Ascending aorta (tissue), 2 donors: Measurements from ENCODE around the gene POU2F1. TPM values are rescaled to one million over a fixed set of nuclear protein-coding genes. Genes with fewer than 3 reads are reported as not detected.

Experiments
- DNase-seq, 2 donors: peaks; one replicate each; pipeline ENCODE4 v3.0.0-alpha.2; 2019; ENCODE audit warnings: low spot score in 2 of 2
- H3K27ac ChIP-seq, 2 donors: fragments of 200-600 bp; sonication (generic); one replicate each; pipeline ENCODE4 v1.5.1; 2016 to 2017; ENCODE audit warnings: mild to moderate bottlenecking in 1 of 2
- H3K27me3 ChIP-seq: fragments of 200-600 bp; sonication (generic); one replicate; pipeline ENCODE4 v1.5.1; 2017
- H3K36me3 ChIP-seq, 2 donors: fragments of 200-600 bp; sonication (generic); one replicate each; pipeline ENCODE4 v1.5.1; 2016
- H3K4me1 ChIP-seq, 2 donors: fragments of 200-600 bp; sonication (generic); one replicate each; pipeline ENCODE4 v1.5.1; 2016 to 2017; ENCODE audit warnings: mild to moderate bottlenecking in 1 of 2
- H3K4me3 ChIP-seq, 2 donors: fragments of 200-600 bp; sonication (generic); one replicate each; pipeline ENCODE4 v1.5.1; 2016 to 2017; ENCODE audit warnings: mild to moderate bottlenecking in 1 of 2
- H3K9me3 ChIP-seq, 2 donors: fragments of 200-600 bp; sonication (generic); one replicate each; pipeline ENCODE4 v1.5.1; 2016
- CTCF ChIP-seq, 3 experiments: fragments of 200-600 bp in 2 of 3; fragments of 450-650 bp in 1 of 3; sonication (generic) in 2 of 3; IDR thresholded peaks; one replicate each; pipeline ENCODE4 v1.5.1; 2016 to 2019; ENCODE audit warnings: antibody characterized with exemption in 3 of 3, mild to moderate bottlenecking in 1 of 3, moderate library complexity in 1 of 3
- intact Hi-C: fragments of 100-400 bp; cut with DNase I; formaldehyde crosslinking; loops from one replicate; pipeline ENCODE4 v1.15.1; 2023
- total RNA-seq: library from RNA; depleted of rRNA; stranded (reverse); fragments of >200 nt; gene quantifications from one replicate; pipeline ENCODE4 v1.1.0, GENCODE V29; 2016

Gene POU2F1
- total RNA-seq, 1 donor from 2014 or later = 3.0 TPM

- no peak for TF ChIP-seq CTCF (IDR thresholded peaks at IDR 0.05)
- Histone ChIP-seq H3K27me3 (no peaks in the 10 kb centered on the region), H3K27ac (peak overlapping the region; percentile 88 to 91), H3K4me3 (peak overlapping the region in 1 of 2 donors; percentile 82), H3K9me3 (no peaks in the 10 kb centered on the region), H3K4me1 (peaks cover 0 to 4% of the 10 kb centered on the region in 2 donors), H3K36me3 (no peaks in the 10 kb centered on the region)
- intact Hi-C loops = loop anchor here (5.0 to 10.0 kb wide), 5 partner anchors 76 to 612 kb away; partner anchors contain the start of gene CREG1
- no peak for DNase-seq
Observed at GRCh38 chr1:167456524-167456923, 235.8 kb downstream of the POU2F1 start.

- DNase-seq = no peak
Observed at GRCh38 chr1:167456926-167457325, 236.2 kb downstream of the POU2F1 start.

GRCh38 chr1:167457936-167458584 lies 237.4 kb downstream of the POU2F1 start:
- H3K27me3 ChIP-seq = no peaks in the 10 kb centered on the region
- intact Hi-C loops = loop anchor here (5.0 to 10.0 kb wide), 5 partner anchors 74 to 613 kb away; partner anchors contain the start of gene CREG1

More at GRCh38 chr1:167456926-167457325, 236.2 kb downstream of the POU2F1 start:
- TF ChIP-seq CTCF (IDR thresholded peaks at IDR 0.05) = no peak
- H3K36me3 ChIP-seq = no peaks in the 10 kb centered on the region
- peaks cover 0 to 4% of the 10 kb centered on the region in 2 donors for H3K4me1 ChIP-seq
- no peaks in the 10 kb centered on the region for H3K27me3 ChIP-seq
- H3K27ac ChIP-seq = no peak overlapping the region
- no peak overlapping the region for H3K4me3 ChIP-seq
- intact Hi-C loops = loop anchor here (5.0 to 10.0 kb wide), 5 partner anchors 75 to 612 kb away; partner anchors contain the start of gene CREG1
- no peaks in the 10 kb centered on the region for H3K9me3 ChIP-seq

GRCh38 chr1:167460836-167461235 lies 240.2 kb downstream of the POU2F1 start:
- H3K9me3 ChIP-seq = no peaks in the 10 kb centered on the region

More at GRCh38 chr1:167457936-167458584, 237.4 kb downstream of the POU2F1 start:
- no peak for TF ChIP-seq CTCF (IDR thresholded peaks at IDR 0.05)
- DNase-seq = no peak
- Histone ChIP-seq H3K36me3 (no peaks in the 10 kb centered on the region), H3K9me3 (no peaks in the 10 kb centered on the region), H3K4me1 (peaks cover 0 to 4% of the 10 kb centered on the region in 2 donors), H3K4me3 (no peak overlapping the region), H3K27ac (no peak overlapping the region)

GRCh38 chr1:167462341-167462740 lies 241.7 kb downstream of the POU2F1 start:
- no peak for TF ChIP-seq CTCF (IDR thresholded peaks at IDR 0.05)
- no peaks in the 10 kb centered on the region for H3K36me3 ChIP-seq
- no peaks in the 10 kb centered on the region for H3K9me3 ChIP-seq
- H3K27me3 ChIP-seq = no peaks in the 10 kb centered on the region
- no peak overlapping the region for H3K27ac ChIP-seq
- no peaks in the 10 kb centered on the region for H3K4me1 ChIP-seq
- intact Hi-C loops = no loop called here
- DNase-seq = peak in 1 of 2 donors; percentile 42
- H3K4me3 ChIP-seq = no peak overlapping the region

More at GRCh38 chr1:167460836-167461235, 240.2 kb downstream of the POU2F1 start:
- Histone ChIP-seq H3K36me3 (no peaks in the 10 kb centered on the region), H3K4me1 (no peaks in the 10 kb centered on the region), H3K27me3 (no peaks in the 10 kb centered on the region), H3K27ac (no peak overlapping the region), H3K4me3 (no peak overlapping the region)
- no peak for TF ChIP-seq CTCF (IDR thresholded peaks at IDR 0.05)
- intact Hi-C loops = no loop called here
- DNase-seq = peak in 1 of 2 donors; percentile 41
